Stimulated activated naive B cell treated with anti-CD40 and anti-IgM and Interleukin-4, amounts not matched to agents 10 μg/mL and 1 μg/mL and 100 μg/mL, for 72 hours (primary cell): Measurements from ENCODE around the gene IGFBP2.

Experiments used
- ATAC-seq, 2 donors: fragments of 150-1000 bp; cut with Tn5 transposase; replicated peaks; 2 replicates each; pipeline ENCODE4 v1.10.0; 2021; ENCODE audit warnings: moderate library complexity in 1 of 2
- DNase-seq: peaks from one replicate; pipeline ENCODE4 v3.0.0; 2021
- H3K27ac Mint-ChIP-seq: one replicate; pipeline ENCODE4 v1.8.0; 2022; ENCODE audit warnings: mild to moderate bottlenecking, mixed read lengths
- H3K27me3 Mint-ChIP-seq, 2 donors: one replicate each; pipeline ENCODE4 v1.8.0; 2022; ENCODE audit warnings: mixed read lengths in 2 of 2
- H3K36me3 Mint-ChIP-seq, 2 donors: one replicate each; pipeline ENCODE4 v1.8.0; 2022; ENCODE audit warnings: mixed read lengths in 2 of 2, mild to moderate bottlenecking in 1 of 2
- H3K4me1 Mint-ChIP-seq, 2 donors: one replicate each; pipeline ENCODE4 v1.8.0; 2022; ENCODE audit warnings: mixed read lengths in 2 of 2, mild to moderate bottlenecking in 1 of 2
- H3K4me3 Mint-ChIP-seq, 2 donors: one replicate each; pipeline ENCODE4 v1.8.0; 2022; ENCODE audit warnings: mild to moderate bottlenecking in 2 of 2, mixed read lengths in 2 of 2, moderate library complexity in 1 of 2
- H3K9me3 Mint-ChIP-seq, 2 donors: one replicate each; pipeline ENCODE4 v1.8.0; 2022; ENCODE audit warnings: mixed read lengths in 2 of 2, mild to moderate bottlenecking in 1 of 2

The IGFBP2 gene

DNA sequence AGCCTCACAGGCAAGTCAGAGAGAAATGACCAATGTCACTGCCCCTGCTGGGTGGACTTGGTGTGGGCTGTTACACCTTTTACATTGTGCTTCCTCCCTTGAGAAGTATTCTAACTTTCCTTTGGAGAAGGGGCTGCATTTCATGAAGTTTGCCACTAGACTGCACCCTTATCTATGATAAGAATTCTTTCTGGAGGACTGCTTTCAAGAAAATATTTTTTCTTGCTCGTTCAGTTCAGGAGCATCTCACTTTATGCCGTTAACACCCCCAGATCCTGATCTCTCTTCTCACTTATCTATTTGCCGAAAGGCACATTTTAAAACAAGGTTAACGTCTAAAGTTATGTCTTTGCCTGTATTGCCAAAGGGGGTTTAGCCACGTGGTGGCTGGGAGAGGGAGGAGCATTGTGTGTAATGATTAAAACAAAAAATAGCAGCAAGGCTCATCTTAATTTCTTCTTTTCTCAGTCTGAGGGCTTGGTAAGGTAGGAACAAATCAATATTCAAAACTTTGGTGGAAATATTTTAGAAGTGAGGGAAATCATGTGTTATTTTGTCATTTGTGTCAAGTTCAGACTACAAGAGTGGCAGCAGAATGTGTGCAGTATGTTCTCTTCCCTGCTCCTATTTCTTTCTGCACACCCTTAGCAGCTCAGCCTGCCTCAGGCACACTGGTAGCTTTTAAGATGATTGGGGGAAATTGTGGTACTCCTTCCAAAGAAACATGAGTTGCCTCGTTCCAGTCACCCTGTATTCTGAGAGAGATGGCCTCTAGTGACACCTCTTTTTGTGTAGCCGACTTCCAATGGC is 63.7 kb downstream of the IGFBP2 start:
- H3K27me3 Mint-ChIP-seq, result peaks cover 33 to 41% of the 10 kb centered on the region in 2 donors
- DNase-seq, result no peak
- ATAC-seq, result no peak
- H3K36me3 Mint-ChIP-seq, result no peaks in the 10 kb centered on the region
- H3K27ac Mint-ChIP-seq, result no peak overlapping the region
- H3K9me3 Mint-ChIP-seq, result no peaks in the 10 kb centered on the region
- no peak overlapping the region for H3K4me3 Mint-ChIP-seq
- H3K4me1 Mint-ChIP-seq, result peaks cover 15 to 26% of the 10 kb centered on the region in 2 donors

DNA sequence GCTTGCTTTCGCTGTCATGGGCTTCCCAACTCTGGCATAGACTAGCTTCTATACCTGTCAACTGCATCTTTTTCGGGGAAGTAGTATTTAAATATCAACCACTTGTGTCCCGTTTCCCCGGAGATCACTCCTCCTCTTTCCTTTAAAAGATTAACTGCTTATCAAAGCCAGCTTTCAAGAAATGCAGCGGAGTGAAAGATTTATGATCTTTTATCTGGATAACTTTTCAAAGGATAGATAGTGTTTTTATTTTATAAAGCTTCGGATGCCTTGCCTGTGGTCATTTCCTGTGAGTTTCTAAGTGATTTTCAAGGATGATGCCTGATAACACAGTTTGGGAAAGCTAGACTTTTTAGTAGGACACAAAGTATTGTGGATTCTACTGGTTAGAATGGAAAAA is 65.1 kb downstream of the IGFBP2 start:
- H3K27me3 Mint-ChIP-seq, result peaks cover 31 to 37% of the 10 kb centered on the region in 2 donors
- DNase-seq (no peak), ATAC-seq (no peak)
- no peaks in the 10 kb centered on the region for H3K36me3 Mint-ChIP-seq
- H3K9me3 Mint-ChIP-seq, result no peaks in the 10 kb centered on the region
- H3K27ac Mint-ChIP-seq, result no peak overlapping the region
- H3K4me1 Mint-ChIP-seq, result peaks cover 7 to 17% of the 10 kb centered on the region in 2 donors
- H3K4me3 Mint-ChIP-seq, result no peak overlapping the region

DNA sequence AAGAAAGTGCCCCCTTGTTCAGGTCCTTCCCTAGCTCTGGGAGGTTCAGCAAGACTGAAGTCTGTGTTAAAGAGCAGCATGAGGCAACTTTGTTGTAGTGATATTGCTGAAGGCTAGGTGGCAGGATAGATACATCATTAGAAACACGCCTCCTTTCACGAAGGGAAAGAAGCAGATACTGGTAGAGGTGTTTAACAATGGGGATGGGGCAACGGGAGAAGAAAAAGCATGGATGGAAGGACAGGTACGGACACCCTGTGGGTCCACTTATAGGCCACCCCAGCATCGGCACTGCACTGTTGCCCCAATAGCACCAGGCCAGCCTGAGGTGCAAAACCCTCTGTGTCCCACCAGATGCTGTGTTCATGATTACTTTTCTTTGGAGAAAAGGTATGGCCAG is 65.7 kb downstream of the IGFBP2 start:
- peak; percentile 76 to 79 for ATAC-seq
- H3K4me1 Mint-ChIP-seq, result peaks cover 4 to 12% of the 10 kb centered on the region in 2 donors
- H3K36me3 Mint-ChIP-seq, result no peaks in the 10 kb centered on the region
- no peak overlapping the region for H3K4me3 Mint-ChIP-seq
- no peak overlapping the region for H3K27ac Mint-ChIP-seq
- H3K27me3 Mint-ChIP-seq, result peaks cover 26 to 32% of the 10 kb centered on the region in 2 donors
- no peaks in the 10 kb centered on the region for H3K9me3 Mint-ChIP-seq
- no peak for DNase-seq

DNA sequence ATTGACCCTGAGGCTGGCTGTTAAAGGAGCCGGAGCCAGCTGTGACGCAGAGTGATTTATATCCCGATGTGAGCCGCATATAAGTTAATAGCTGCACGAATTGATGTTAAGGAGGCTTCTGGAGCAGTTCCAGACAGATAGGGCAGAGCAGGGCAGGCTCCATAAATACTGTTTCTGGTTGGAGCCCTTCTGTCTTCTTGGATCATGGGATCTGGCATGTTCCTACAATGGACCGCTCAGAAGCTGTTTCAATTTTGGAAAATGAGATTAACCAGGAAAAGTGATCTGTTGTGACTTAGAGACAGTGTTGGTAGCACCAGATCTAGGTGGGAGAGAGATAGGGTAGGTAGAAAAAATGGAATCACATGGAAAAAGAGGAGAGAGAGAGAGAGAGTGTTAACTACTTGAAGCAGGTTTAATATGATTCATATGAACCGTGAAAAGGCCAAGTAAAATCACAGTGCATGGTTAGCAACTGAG is 66.9 kb downstream of the IGFBP2 start:
- ATAC-seq, result no peak
- peaks cover 13 to 20% of the 10 kb centered on the region in 2 donors for H3K27me3 Mint-ChIP-seq
- H3K9me3 Mint-ChIP-seq, result no peaks in the 10 kb centered on the region

DNA sequence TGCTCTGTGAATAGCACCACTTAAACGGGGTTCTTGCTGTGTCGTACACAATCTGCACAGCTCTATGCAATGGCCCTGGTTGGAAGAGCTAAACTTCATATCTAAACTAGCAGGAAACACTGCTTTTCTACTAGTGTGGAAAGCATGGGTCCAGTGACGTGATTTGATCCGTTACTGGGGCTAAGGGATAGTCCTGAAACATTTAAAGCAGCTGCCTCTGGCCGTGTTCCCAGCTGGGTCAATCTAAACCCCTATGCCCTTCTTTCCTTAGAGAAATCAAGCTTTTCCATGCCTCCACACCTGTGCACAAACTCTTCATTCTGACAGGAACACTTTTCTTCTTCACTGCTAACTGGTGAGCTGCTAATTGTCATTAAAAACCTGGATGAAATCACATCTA is 67.6 kb downstream of the IGFBP2 start:
- Mint-ChIP-seq H3K4me3 (no peak overlapping the region), H3K4me1 (peaks cover 0 to 3% of the 10 kb centered on the region in 2 donors), H3K27me3 (peaks cover 13 to 16% of the 10 kb centered on the region in 2 donors), H3K36me3 (no peaks in the 10 kb centered on the region), H3K27ac (no peak overlapping the region), H3K9me3 (no peaks in the 10 kb centered on the region)
- no peak for DNase-seq
- no peak for ATAC-seq

More for the DNA sequence above, 66.9 kb downstream of the IGFBP2 start:
- Mint-ChIP-seq H3K4me3 (no peak overlapping the region), H3K36me3 (no peaks in the 10 kb centered on the region), H3K27ac (no peak overlapping the region), H3K4me1 (peaks cover 0 to 3% of the 10 kb centered on the region in 2 donors)
- DNase-seq, result no peak

DNA sequence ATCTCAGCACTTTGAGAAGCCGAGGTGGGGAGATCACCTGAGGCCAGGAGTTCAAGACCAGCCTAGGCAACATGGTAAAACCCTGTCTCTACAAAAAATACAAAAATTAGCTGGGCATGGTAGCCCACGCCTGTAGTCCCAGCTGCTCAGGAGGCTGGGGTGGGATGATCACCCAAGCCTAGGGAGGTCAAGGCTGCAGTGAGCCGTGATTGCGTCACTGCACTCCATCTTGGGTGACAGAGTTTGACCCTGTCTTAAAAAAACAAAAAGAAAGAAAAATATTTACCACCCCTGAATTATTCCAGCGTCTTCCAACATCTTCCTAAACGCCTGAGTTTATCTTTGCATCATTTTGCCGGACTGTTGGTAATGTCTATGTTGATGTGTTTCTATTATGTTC is 68.3 kb downstream of the IGFBP2 start:
- Mint-ChIP-seq H3K4me3 (no peak overlapping the region), H3K27ac (no peak overlapping the region), H3K9me3 (no peaks in the 10 kb centered on the region), H3K27me3 (peaks cover 9 to 13% of the 10 kb centered on the region in 2 donors), H3K4me1 (no peaks in the 10 kb centered on the region), H3K36me3 (no peaks in the 10 kb centered on the region)
- DNase-seq, result no peak
- no peak for ATAC-seq

DNA sequence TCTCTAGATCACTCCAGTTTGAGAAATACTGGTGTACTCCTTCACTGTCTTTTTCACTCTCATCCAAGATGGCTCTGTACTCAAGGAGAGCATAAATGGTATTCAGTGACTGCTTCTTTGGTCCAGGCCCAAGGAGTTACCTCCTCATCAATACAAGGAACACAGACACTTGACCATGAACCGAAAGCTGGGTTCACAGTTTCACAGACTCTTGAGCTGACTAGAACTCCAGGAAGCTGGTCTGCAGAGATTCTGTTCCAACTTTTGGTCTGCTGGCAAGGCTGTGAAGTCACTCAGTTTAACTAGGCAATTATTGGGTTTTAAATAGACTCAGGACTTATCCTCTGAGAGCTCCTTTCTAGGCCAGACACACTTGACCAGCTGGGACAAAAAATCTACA is 69.5 kb downstream of the IGFBP2 start:
- Mint-ChIP-seq H3K27me3 (peaks cover 9 to 13% of the 10 kb centered on the region in 2 donors), H3K9me3 (no peaks in the 10 kb centered on the region), H3K4me3 (no peak overlapping the region), H3K27ac (no peak overlapping the region), H3K4me1 (no peaks in the 10 kb centered on the region), H3K36me3 (no peaks in the 10 kb centered on the region)
- DNase-seq (no peak), ATAC-seq (no peak)

DNA sequence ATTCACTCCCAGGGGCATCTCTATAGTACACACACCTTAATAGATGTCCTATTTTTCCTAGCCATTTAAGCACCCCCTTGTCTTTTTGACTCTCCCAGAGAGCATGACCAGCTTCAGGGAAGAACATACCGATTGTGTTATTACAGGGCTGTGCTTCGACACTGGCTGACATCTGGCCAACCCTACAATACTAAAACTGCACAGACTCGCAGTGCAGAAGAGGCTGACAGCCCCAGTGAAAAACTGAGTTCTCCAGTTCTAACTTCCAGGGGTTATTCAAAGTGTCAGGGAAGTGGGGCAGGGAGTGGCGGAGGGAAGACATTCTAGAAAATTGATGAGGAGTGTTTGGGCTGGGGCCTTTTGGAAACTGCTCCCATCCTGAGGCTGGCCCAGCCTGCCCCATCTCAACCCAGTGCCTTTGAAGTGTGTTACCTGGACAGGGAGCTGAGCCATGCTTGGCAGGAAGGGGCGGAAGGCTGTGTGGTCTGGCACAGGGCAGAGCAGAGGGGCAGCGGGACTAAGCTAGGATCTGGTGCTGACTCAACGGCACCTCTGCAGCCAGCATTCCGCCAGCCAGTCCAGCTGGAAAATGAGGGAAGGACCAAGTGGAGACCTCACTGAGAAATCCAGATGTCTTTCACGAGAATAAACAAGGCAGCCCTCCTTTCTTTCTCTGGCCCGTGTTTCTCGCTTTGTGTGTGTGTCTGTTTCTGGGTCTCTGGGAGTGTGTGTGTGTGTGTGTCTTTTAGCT is 77.5 kb downstream of the IGFBP2 start:
- Mint-ChIP-seq H3K27me3 (peaks cover 14 to 24% of the 10 kb centered on the region in 2 donors), H3K4me3 (no peak overlapping the region), H3K4me1 (no peaks in the 10 kb centered on the region), H3K36me3 (no peaks in the 10 kb centered on the region), H3K9me3 (peaks cover 0 to 5% of the 10 kb centered on the region in 2 donors), H3K27ac (no peak overlapping the region)
- no peak for DNase-seq
- no peak for ATAC-seq

DNA sequence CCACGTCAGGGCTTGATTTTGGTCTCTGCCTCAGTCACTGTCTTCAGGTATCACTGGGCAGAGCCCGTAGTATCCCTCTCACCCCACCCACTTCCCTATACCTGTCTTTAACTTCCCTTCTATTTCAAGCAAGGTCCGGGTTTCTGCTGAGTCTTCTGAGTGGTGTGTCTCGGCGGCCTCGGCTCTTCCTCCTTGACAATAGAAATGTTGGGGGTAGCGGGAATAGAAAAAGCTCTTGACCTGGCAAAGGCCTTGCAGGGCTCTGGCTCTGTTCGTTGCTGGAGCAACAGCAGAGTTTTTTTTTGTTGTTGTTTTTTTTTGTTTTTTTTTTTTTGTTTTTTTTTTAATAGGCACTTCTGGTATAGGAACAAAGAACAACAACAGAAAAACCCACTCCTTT is 78.1 kb downstream of the IGFBP2 start:
- Mint-ChIP-seq H3K27me3 (peaks cover 14 to 24% of the 10 kb centered on the region in 2 donors), H3K36me3 (no peaks in the 10 kb centered on the region), H3K4me3 (no peak overlapping the region), H3K4me1 (no peaks in the 10 kb centered on the region), H3K27ac (no peak overlapping the region), H3K9me3 (peaks cover 0 to 5% of the 10 kb centered on the region in 2 donors)
- DNase-seq, result no peak
- ATAC-seq, result no peak

DNA sequence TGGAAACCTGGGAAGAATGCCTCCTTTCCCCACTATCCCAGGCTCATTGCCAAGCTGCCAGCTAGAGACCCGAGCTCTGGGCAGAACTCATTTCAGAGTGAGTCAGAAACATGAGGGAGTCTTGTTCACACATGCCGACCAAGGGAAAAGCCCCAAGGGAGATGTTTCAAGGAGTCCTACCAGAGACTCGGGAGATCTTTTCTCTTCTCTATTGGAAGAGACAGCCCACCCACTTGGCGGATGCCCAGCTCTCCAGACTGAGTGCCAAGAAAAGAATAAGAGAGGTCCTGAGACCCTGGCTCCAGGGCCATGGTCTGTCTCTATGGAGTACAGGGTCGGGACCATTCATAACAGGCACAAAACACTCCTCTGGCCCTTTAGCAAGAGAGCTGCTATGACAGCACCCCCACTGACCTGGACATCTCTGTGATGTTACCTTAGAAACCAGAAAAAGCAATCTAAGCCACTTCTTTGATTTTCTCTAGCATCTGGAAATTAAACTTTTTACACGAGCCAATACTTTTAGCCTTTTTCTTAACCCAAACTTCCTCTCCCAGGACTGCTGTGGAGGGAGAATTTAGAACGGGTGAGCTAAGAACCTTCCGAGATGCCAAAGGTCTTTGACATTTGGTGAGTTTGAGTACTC is 80.6 kb downstream of the IGFBP2 start:
- no peaks in the 10 kb centered on the region for H3K36me3 Mint-ChIP-seq
- peaks cover 27 to 40% of the 10 kb centered on the region in 2 donors for H3K27me3 Mint-ChIP-seq
- no peak overlapping the region for H3K4me3 Mint-ChIP-seq
- peaks cover 0 to 5% of the 10 kb centered on the region in 2 donors for H3K9me3 Mint-ChIP-seq
- H3K4me1 Mint-ChIP-seq, result no peaks in the 10 kb centered on the region
- ATAC-seq (no peak), DNase-seq (no peak)
- H3K27ac Mint-ChIP-seq, result no peak overlapping the region
